ENCODE results near the gene ELAVL3. TPM values are rescaled to one million over a fixed set of nuclear protein-coding genes. Genes with fewer than 3 reads are reported as not detected.

The ELAVL3 gene
- total and polyA plus RNA-seq, 2 of the 8 experiments (the other 6 are each of a cell fraction or from before 2014, with no cell fraction given), result 0.80 to 1.0 TPM

DNA sequence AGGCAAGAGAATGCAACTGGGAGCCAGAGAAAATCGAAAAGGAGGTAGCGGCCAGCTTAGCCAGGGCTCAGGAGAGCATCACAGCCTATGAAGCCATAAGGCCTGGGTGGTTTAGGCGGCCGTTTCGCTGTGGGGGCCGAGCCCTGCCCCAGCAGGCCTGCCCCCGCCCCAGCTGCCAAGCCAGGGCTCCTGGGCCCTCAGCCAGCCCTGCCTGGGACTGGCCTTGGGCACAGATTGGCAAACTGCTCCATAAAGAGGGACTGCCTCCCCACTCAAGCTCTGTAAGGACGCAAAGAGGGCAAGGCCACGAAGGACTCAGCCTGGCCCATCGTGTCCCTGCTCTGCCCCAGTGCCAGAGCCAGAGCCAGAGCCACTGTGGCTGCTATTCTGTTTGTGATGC, 14.6 kb upstream of the ELAVL3 start:
- H3K56ac ChIP-seq (replicated peaks; ENCODE audit: insufficient read length, low read depth, low read length), result no peak overlapping the region
- H3K18ac ChIP-seq (ENCODE audit: extremely low read depth, low read length), result no peak overlapping the region
- H4K91ac ChIP-seq (replicated peaks; ENCODE audit: insufficient read length, low read length), result no peak overlapping the region
- H3K4me1 ChIP-seq (replicated peaks in 1 of 4; ENCODE audit: control insufficient read depth in 3 of 4, insufficient read depth in 4 of 4, low read length in 3 of 4), result no peaks in the 10 kb centered on the region; a peak in 1 of 7 replicates
- DNase-seq (ENCODE audit: low read depth in 1 of 2, low spot score in 2 of 2), result no peak
- no peaks in the 10 kb centered on the region for H3K27me3 ChIP-seq (replicated peaks in 1 of 4; ENCODE audit: control insufficient read depth in 3 of 4, extremely low read depth in 1 of 4, insufficient read depth in 3 of 4, low read length in 3 of 4)
- H2BK20ac ChIP-seq (ENCODE audit: low read length), result no peak overlapping the region
- H3K14ac ChIP-seq (ENCODE audit: insufficient read length), result no peak overlapping the region
- no peaks in the 10 kb centered on the region for H3K23me2 ChIP-seq (ENCODE audit: low read depth, low read length)
- no peak overlapping the region for H3K4me3 ChIP-seq (ENCODE audit: extremely low read depth in 1 of 4, insufficient read depth in 2 of 4, low read depth in 3 of 4, low read length in 4 of 4)
- no peak overlapping the region for H2BK15ac ChIP-seq (ENCODE audit: low read length)
- H3K79me1 ChIP-seq (ENCODE audit: low read depth, low read length), result no peaks in the 10 kb centered on the region; the same call in 1 of the 2 replicates
- 91% methylated on average over 10 of the region's 10 CpGs; no CpG with 5 or more reads in 1 of the 2 experiments for WGBS, 2 experiments (ENCODE audit: extremely low coverage in 1 of 2, insufficient coverage in 1 of 2, insufficient read length in 1 of 2, insufficient replicate concordance in 2 of 2, low coverage in 1 of 2, low lambda C conversion rate in 2 of 2, missing lambda C conversion rate in 1 of 2)
- FAIRE-seq, result no peak
- H3K36me3 ChIP-seq (ENCODE audit: control insufficient read depth in 2 of 4, insufficient read depth in 4 of 4, low read length in 3 of 4), result peaks cover 0 to 3% (median 0%) of the 10 kb centered on the region in 4 experiments; a peak in 2 of 8 replicates
- no peak overlapping the region for H3K9ac ChIP-seq (replicated peaks in 1 of 4; ENCODE audit: extremely low read depth in 1 of 4, low read depth in 3 of 4, low read length in 3 of 4)
- peaks cover 1 to 5% of the 10 kb centered on the region in 2 experiments for H4K20me1 ChIP-seq (replicated peaks in 1 of 2; ENCODE audit: control insufficient read depth in 1 of 2, insufficient read depth in 2 of 2, low read length in 2 of 2)
- H2BK120ac ChIP-seq (replicated peaks; ENCODE audit: low read depth, low read length), result no peak overlapping the region
- no peak overlapping the region for H2AFZ ChIP-seq (ENCODE audit: low read length)
- no peak overlapping the region for H2BK12ac ChIP-seq (ENCODE audit: low read depth, low read length)
- no peak overlapping the region for H3K4me2 ChIP-seq (ENCODE audit: insufficient read depth in 1 of 2, low read depth in 2 of 2, low read length in 2 of 2)
- no peaks in the 10 kb centered on the region for H3K79me2 ChIP-seq (ENCODE audit: control insufficient read depth in 1 of 2, insufficient read depth in 2 of 2, low read length in 2 of 2)
- no peak overlapping the region for H2AK5ac ChIP-seq (ENCODE audit: low read depth, low read length)
- ChIA-PET CTCF (ENCODE audit: partially characterized antibody) (interaction anchor here (0.7 to 4.7 kb wide), 9 partner anchors 11 to 1000 kb away, joined by 3 to 37 read pairs (median 3); no protein-coding TSS in a partner anchor), POLR2A (ENCODE audit: partially characterized antibody) (interaction anchor here (1.1 to 1.4 kb wide), 2 partner anchors 33 to 121 kb away, joined by 3 to 5 read pairs; partner anchors contain the start of genes ECSIT and SWSAP1)
- no peak overlapping the region for H2BK5ac ChIP-seq (ENCODE audit: low read depth, low read length)
- H3K4ac ChIP-seq (replicated peaks; ENCODE audit: insufficient read length, low read depth, low read length), result no peak overlapping the region
- no peak overlapping the region for H3K23ac ChIP-seq (ENCODE audit: insufficient read length)
- H4K8ac ChIP-seq (ENCODE audit: extremely low read depth, insufficient read depth, low read length), result no peak overlapping the region
- no peak overlapping the region for H4K5ac ChIP-seq (ENCODE audit: insufficient read length, low read depth, low read length)
- no peak overlapping the region for H3K27ac ChIP-seq (ENCODE audit: low read depth, low read length)
- no peaks in the 10 kb centered on the region for H3K9me3 ChIP-seq (ENCODE audit: insufficient read depth in 2 of 2, low read depth in 1 of 2, low read length in 1 of 2)
- TF ChIP-seq CBX5 (IDR thresholded peaks at IDR 0.05; ENCODE audit: low read depth, low read length) (no peak), SRF (IDR thresholded peaks at IDR 0.05; ENCODE audit: low read depth, low read length) (no peak)
